ENCODE data around the gene HOXA6. TPM values are rescaled to one million over a fixed set of nuclear protein-coding genes. Genes with fewer than 3 reads are reported as not detected.
A peak's percentile ranks its signal among the peaks of the same experiment; 100 is the strongest.

The HOXA6 gene
- total RNA-seq, 2 donors from 2014 or later: 6.9 to 7.5 TPM

DNA sequence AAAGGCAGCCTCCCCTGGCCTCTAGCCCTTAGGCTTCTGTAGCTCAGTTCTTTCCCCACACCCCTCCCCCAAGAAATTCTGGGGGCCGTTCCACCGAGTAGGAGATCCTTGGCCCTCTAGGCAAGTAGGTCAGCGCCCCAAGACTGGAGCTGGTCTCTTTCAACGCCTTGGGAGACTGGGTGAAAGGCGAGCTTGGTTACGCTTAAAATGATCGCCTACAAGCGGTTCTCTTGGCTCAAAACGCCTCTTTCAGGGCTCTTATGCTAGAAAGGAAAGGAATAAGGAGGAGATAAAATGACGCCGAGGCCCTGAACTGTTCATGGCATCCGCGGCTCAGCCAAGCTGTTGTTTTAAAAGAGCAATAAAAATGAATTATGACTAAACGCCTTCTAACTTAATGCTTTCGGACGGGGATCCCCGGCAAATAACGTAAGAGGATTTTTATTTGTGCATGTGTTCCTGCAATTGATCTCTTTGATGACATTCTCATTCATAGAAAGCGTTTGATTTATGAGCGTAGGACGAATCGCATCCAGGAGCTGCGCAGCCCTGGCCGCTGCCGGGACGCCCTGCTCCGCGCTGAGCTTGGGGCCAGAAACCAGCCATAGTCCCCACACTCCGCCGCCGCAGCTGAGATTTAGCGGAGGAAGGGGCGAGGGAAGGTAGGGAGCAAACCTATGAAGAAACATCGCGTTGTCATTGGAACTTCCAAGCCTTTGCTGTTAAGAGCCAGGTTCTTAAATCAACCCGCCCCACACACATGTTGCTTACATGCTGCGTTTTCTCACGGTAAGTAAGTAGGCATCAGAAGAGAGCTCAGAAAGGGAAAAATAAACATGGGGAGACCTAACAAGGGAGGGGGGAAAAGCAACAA is 48.8 kb downstream of the HOXA6 start:
- H3K4me3 ChIP-seq: peak overlapping the region; percentile 22 to 23
- H3K4me1 ChIP-seq (replicated peaks): peaks cover 5% of the 10 kb centered on the region
- intact Hi-C loops (cut with DNase I): loop anchor here (10.0 kb wide), 1 partner anchor 234 kb away; the partner anchor contains the start of gene SKAP2
- H3K27ac ChIP-seq: peak overlapping the region; percentile 70 to 75
- DNase-seq (ENCODE audit: low spot score): no peak
- 8% methylated on average over 38 of the region's 38 CpGs for WGBS
- H3K27me3 ChIP-seq (replicated peaks; ENCODE audit: insufficient read depth): no peaks in the 10 kb centered on the region
- TF ChIP-seq POLR2AphosphoS5 (IDR thresholded peaks at IDR 0.05): peak; percentile 77
- TF ChIP-seq, protein P1, sequence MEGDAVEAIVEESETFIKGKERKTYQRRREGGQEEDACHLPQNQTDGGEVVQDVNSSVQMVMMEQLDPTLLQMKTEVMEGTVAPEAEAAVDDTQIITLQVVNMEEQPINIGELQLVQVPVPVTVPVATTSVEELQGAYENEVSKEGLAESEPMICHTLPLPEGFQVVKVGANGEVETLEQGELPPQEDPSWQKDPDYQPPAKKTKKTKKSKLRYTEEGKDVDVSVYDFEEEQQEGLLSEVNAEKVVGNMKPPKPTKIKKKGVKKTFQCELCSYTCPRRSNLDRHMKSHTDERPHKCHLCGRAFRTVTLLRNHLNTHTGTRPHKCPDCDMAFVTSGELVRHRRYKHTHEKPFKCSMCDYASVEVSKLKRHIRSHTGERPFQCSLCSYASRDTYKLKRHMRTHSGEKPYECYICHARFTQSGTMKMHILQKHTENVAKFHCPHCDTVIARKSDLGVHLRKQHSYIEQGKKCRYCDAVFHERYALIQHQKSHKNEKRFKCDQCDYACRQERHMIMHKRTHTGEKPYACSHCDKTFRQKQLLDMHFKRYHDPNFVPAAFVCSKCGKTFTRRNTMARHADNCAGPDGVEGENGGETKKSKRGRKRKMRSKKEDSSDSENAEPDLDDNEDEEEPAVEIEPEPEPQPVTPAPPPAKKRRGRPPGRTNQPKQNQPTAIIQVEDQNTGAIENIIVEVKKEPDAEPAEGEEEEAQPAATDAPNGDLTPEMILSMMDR (IDR thresholded peaks at IDR 0.05): no peak
- TF ChIP-seq POLR2A (IDR thresholded peaks at IDR 0.05): peak; percentile 14
- no peaks in the 10 kb centered on the region for H3K36me3 ChIP-seq
- H3K9me3 ChIP-seq: no peaks in the 10 kb centered on the region

DNA sequence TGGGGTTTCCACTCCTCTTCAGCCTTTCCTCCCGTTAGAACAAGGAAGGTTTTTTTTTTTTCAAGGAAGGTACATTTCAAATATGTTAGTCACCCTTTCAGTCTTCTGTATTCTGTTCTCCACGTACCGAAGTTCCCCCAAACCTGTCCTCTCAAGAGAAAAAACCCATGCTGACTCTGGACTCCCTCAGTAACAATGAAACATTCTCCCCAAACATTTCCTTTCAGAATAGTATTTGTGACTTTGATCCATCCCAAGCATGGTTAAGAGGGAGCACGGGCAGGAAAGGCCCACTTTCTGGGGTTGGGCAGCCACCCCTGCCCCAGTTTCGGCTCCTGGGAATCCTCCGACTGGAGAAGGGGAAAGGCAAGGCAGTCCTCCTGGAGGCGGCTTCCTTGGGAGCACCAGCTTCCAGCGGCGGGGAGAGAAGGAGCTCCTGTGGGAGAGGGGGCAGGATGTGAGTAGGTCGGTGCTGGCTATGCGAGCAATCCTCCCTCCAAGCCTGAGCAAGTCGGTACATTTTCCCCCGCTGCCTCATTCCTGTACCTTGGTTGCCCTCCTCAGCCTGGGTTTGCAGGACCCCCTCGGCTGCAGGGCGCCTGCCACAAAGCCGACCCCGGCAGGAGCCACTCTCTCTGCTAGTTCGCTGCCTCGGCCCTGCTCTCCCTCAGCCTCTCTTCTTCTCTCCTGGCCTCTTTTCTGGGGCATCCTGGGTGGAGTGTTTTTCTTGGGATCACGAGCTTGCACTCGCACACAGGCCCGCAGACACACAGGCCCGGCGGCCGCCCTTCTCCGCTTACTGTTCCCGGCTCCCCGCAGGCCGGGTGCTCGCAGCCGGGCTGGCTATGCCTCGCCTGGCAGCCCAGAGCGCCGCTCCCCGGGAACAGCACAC is 49.6 kb downstream of the HOXA6 start:
- peak overlapping the region; percentile 70 to 75 for H3K27ac ChIP-seq
- H3K27me3 ChIP-seq (replicated peaks; ENCODE audit: insufficient read depth): no peaks in the 10 kb centered on the region
- intact Hi-C loops (cut with DNase I): loop anchor here (2.0 to 10.0 kb wide), 2 partner anchors 15 to 233 kb away; partner anchors contain the start of gene SKAP2
- no peak for TF ChIP-seq POLR2AphosphoS5 (IDR thresholded peaks at IDR 0.05)
- TF ChIP-seq POLR2A (IDR thresholded peaks at IDR 0.05): no peak
- TF ChIP-seq, protein P1 (IDR thresholded peaks at IDR 0.05): no peak
- 25% methylated on average over 35 of the region's 35 CpGs for WGBS
- no peak for DNase-seq (ENCODE audit: low spot score)
- peaks cover 5% of the 10 kb centered on the region for H3K4me1 ChIP-seq (replicated peaks)
- no peaks in the 10 kb centered on the region for H3K9me3 ChIP-seq
- H3K4me3 ChIP-seq: peak overlapping the region; percentile 22 to 23
- H3K36me3 ChIP-seq: no peaks in the 10 kb centered on the region

DNA sequence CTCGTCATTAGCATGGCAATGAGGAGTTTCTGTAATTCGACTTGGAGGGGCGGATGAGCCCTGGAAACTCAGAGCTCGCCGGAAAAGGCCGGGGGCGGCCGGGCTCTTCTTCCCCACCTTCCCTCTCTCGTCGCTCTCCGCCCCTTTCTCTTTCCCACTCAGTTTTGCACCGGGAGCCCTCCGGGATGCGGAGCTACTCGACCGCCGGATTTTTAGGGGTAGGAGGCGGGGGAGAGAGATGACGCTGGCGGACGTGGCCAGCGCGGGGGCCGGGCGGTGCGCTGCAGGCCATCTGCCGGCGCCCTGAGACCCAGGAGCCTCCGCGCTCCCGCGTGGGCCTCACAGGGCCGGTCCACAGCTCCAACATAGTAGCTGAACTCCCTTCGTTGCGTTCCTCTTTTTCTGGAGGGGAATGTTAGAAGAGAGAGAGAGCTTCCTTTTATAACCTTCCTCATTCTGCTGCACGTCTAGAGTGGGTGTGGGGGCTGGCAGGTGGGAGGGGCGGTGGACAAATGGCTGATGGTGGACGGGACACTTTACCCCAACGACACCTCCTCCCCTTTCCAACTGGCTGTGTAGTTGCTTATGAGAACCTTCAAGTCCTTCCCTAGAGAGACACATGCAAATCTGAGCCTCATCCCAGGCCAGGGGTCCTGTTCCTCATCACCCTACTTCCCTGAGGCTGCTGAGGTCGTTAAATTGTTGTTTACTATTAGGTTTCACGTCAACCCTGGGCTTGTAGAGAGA is 50.6 kb downstream of the HOXA6 start:
- Histone ChIP-seq H3K27me3 (replicated peaks; ENCODE audit: insufficient read depth) (no peaks in the 10 kb centered on the region), H3K36me3 (no peaks in the 10 kb centered on the region), H3K4me3 (peak overlapping the region; percentile 62), H3K9me3 (no peaks in the 10 kb centered on the region), H3K27ac (peak overlapping the region; percentile 76 to 78), H3K4me1 (replicated peaks) (peaks cover 5% of the 10 kb centered on the region)
- no peak for DNase-seq (ENCODE audit: low spot score)
- intact Hi-C loops (cut with DNase I): loop anchor here (2.0 to 10.0 kb wide), 2 partner anchors 16 to 232 kb away; partner anchors contain the start of gene SKAP2
- WGBS: under 1% methylated on average over 41 of the region's 41 CpGs
- TF ChIP-seq POLR2AphosphoS5 (IDR thresholded peaks at IDR 0.05): no peak
- no peak for TF ChIP-seq POLR2A (IDR thresholded peaks at IDR 0.05)
- TF ChIP-seq, protein P1 (IDR thresholded peaks at IDR 0.05): no peak

DNA sequence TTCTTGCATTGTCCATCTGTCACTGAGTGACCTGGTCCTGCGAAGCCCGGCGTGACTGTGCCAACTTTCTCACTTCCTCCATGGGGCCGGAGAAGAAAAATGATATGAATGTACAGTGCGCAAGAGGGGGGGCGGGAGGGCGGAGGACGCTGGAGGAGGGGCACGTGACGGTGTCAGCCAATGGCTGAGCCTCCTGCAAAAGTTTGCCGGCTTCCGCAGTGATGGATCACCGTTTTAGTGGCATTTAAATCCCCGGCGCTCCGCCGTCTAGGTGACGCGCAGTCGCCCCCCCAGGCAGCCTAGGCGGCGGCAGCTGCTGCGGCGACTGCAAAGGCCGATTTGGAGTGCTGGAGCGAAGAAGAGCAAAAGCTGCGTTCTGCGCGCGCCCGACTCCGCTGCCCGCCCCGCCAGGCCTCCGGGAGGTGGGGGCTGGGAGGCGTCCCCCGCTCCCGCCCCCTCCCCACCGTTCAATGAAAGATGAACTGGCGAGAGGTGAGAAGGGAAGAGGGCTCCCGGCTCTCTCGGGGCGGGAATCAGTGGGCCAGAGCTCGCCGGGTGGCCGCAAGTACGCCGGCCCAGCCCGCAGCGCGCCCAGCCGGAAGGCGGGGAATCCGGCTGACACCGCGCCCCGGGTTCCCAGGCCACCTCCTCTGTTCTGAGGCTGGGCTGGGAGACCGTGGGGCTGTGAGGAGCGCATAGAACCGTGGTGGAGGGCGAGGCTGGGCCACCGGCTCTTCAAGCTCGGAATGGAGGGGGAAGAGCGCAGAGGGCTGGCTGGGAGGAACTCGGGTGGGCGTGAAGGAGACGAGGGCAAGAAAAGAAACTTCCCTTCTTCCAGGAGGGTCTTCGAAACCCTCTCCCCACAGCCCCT is 51.4 kb downstream of the HOXA6 start, which contains the start of gene HOXA1:
HOXA1 (minus strand) TSS at position 104 of the 871 bp plus-strand sequence; CDS start at position 16, 88 bp downstream.
- peak; percentile 84 for DNase-seq (ENCODE audit: low spot score)
- Histone ChIP-seq H3K4me3 (peak within 1 kb of the TSS; percentile 62), H3K9me3 (no peaks in the 10 kb centered on the region), H3K27me3 (replicated peaks; ENCODE audit: insufficient read depth) (no peaks in the 10 kb centered on the region), H3K4me1 (replicated peaks) (peaks cover 5% of the 10 kb centered on the region), H3K27ac (peak within 1 kb of the TSS; percentile 76 to 78), H3K36me3 (no peaks in the 10 kb centered on the region)
- under 1% methylated on average over 68 of the region's 68 CpGs for WGBS
- TF ChIP-seq, protein P1 (IDR thresholded peaks at IDR 0.05): peak in 1 of 4 experiments; percentile 16
- peak; percentile 84 for TF ChIP-seq POLR2A (IDR thresholded peaks at IDR 0.05)
- peak; percentile 75 for TF ChIP-seq POLR2AphosphoS5 (IDR thresholded peaks at IDR 0.05)
- intact Hi-C loops (cut with DNase I): loop anchor here (2.0 to 10.0 kb wide), 2 partner anchors 17 to 231 kb away; partner anchors contain the start of gene SKAP2
